Keratinocyte (primary cell): ENCODE data around the gene NFE2L3. TPM values are rescaled to one million over a fixed set of nuclear protein-coding genes. Genes with fewer than 3 reads are reported as not detected.

Source experiments
- DNase-seq: peaks from one replicate; pipeline ENCODE4 v3.0.0-alpha.2; 2011; ENCODE audit warnings: low read depth, missing footprints, low spot score
- FAIRE-seq: peaks from 2 replicates; lab custom pipeline; 2011; peaks lifted over from hg19 to GRCh38; lab: Jason Lieb, UNC
- H2AFZ ChIP-seq: 2 replicates; pipeline ENCODE4 v1.6.0; 2012; ENCODE audit warnings: low read length, control low read depth, inconsistent platforms; ENCODE audit not compliant: control insufficient read depth
- H3K27ac ChIP-seq: 2 replicates; pipeline ENCODE4 v1.5.1; 2011; ENCODE audit warnings: low read length; ENCODE audit not compliant: control insufficient read depth, insufficient read depth
- H3K27me3 ChIP-seq: 3 replicates; pipeline ENCODE4 v1.6.0; 2011; ENCODE audit warnings: low read length; ENCODE audit not compliant: control insufficient read depth, insufficient read depth; ENCODE audit errors: extremely low read depth
- H3K36me3 ChIP-seq, 2 experiments: 2 replicates in 1 of 2; 3 replicates in 1 of 2; pipeline ENCODE4 v1.5.1; 2011; ENCODE audit warnings: low read length in 2 of 2, mild to moderate bottlenecking in 1 of 2; ENCODE audit not compliant: control insufficient read depth in 2 of 2, insufficient read depth in 2 of 2; ENCODE audit errors: extremely low read depth in 1 of 2
- H3K4me1 ChIP-seq: 3 replicates; pipeline ENCODE4 v1.5.1; 2011; ENCODE audit warnings: low read length; ENCODE audit not compliant: control insufficient read depth, insufficient read depth; ENCODE audit errors: extremely low read depth
- H3K4me2 ChIP-seq: 3 replicates; pipeline ENCODE4 v1.6.0; 2011; ENCODE audit warnings: low read depth, low read length; ENCODE audit not compliant: control insufficient read depth, insufficient read depth; ENCODE audit errors: extremely low read depth
- H3K4me3 ChIP-seq, 3 experiments: fragments of 200-600 bp in 1 of 3; sonication (generic) in 1 of 3; 2 replicates in 2 of 3; 3 replicates in 1 of 3; pipeline ENCODE4 v1.5.1; 2011 to 2016; ENCODE audit warnings: low read length in 3 of 3, mild to moderate bottlenecking in 3 of 3, control low read depth in 2 of 3, inconsistent platforms in 1 of 3, low read depth in 1 of 3, mixed read lengths in 1 of 3, mixed run types in 1 of 3, moderate library complexity in 1 of 3; ENCODE audit not compliant: control insufficient read depth in 2 of 3, insufficient read depth in 2 of 3; ENCODE audit errors: extremely low read depth in 1 of 3
- H3K79me2 ChIP-seq: 2 replicates; pipeline ENCODE4 v1.6.0; 2012; ENCODE audit warnings: low read length; ENCODE audit not compliant: control insufficient read depth, insufficient read depth
- H3K9ac ChIP-seq: 3 replicates; pipeline ENCODE4 v1.6.0; 2011; ENCODE audit warnings: low read length; ENCODE audit not compliant: control insufficient read depth, insufficient read depth; ENCODE audit errors: extremely low read depth
- H3K9me1 ChIP-seq: 3 replicates; pipeline ENCODE4 v1.6.0; 2011; ENCODE audit warnings: low read length; ENCODE audit not compliant: control insufficient read depth, insufficient read depth; ENCODE audit errors: extremely low read depth
- H3K9me3 ChIP-seq: 2 replicates; pipeline ENCODE4 v1.5.1; 2012; ENCODE audit warnings: low read depth, low read length; ENCODE audit not compliant: control insufficient read depth
- H4K20me1 ChIP-seq: 3 replicates; pipeline ENCODE4 v1.6.0; 2011; ENCODE audit warnings: low read length; ENCODE audit not compliant: control insufficient read depth, insufficient read depth; ENCODE audit errors: extremely low read depth
- CTCF ChIP-seq, 3 experiments: IDR thresholded peaks in 1 of 3; conservative IDR thresholded peaks in 1 of 3; optimal IDR thresholded peaks in 1 of 3; 2 replicates in 2 of 3; 3 replicates in 1 of 3; pipeline versions ENCODE3 to v1.5.1; 2011; ENCODE audit warnings: low read length in 3 of 3, mild to moderate bottlenecking in 3 of 3, moderate library complexity in 2 of 3, control low read depth in 1 of 3, inconsistent platforms in 1 of 3; ENCODE audit not compliant: insufficient read depth in 2 of 3; ENCODE audit errors: extremely low read depth in 1 of 3
- EZH2 ChIP-seq: IDR thresholded peaks from one replicate; pipeline ENCODE4 v1.6.1; 2012; ENCODE audit warnings: inconsistent platforms, mild to moderate bottlenecking, low read length, moderate library complexity
- dilution Hi-C: fragments of 300-500 bp; cut with MboI; formaldehyde crosslinking; loops from one replicate; pipeline ENCODE4 v1.7.0; 2020; ENCODE audit warnings: low sequenced_read_pairs; ENCODE audit not compliant: extremely low pct_ligation_motif_present
- polyA plus RNA-seq, 5 experiments: library from polyadenylated mRNA; depleted of rRNA in 3 of 5; stranded (reverse) in 3 of 5; stranded (forward) in 1 of 5; unstranded in 1 of 5; fragments of >200 nt; gene quantifications; 1 replicate in 1 of 5; 2 replicates in 3 of 5; 3 replicates in 1 of 5; pipeline versions ENCODE4 v1.2.1 to v1.2.3, GENCODE V29; 2011 to 2012; ENCODE audit warnings: missing spikeins in 2 of 5, low read depth in 1 of 5, low replicate concordance in 1 of 5

The NFE2L3 gene
- polyA plus RNA-seq, 1 donor (not counting 4 experiments of a cell fraction or from before 2014, with no cell fraction given) = 17.8 TPM

- dilution Hi-C loops = no loop called here
- H3K27me3 ChIP-seq = no peaks in the 10 kb centered on the region
- H2AFZ ChIP-seq = no peak overlapping the region
- H4K20me1 ChIP-seq = no peaks in the 10 kb centered on the region
- DNase-seq = no peak
- no peaks in the 10 kb centered on the region for H3K9me3 ChIP-seq
- H3K4me3 ChIP-seq = no peak overlapping the region
- H3K4me2 ChIP-seq = no peak overlapping the region
- FAIRE-seq = no peak
- H3K9me1 ChIP-seq = no peaks in the 10 kb centered on the region
- H3K27ac ChIP-seq = no peak overlapping the region
- TF ChIP-seq CTCF (optimal IDR thresholded peaks at IDR 0.05 in 1 of 3, IDR thresholded peaks at IDR 0.05 in 1 of 3, conservative IDR thresholded peaks at IDR 0.05 in 1 of 3; ENCODE audit: extremely low read depth in 1 of 3, insufficient read depth in 2 of 3, low read length in 3 of 3) = no peak
- TF ChIP-seq EZH2 = no peak
- no peaks in the 10 kb centered on the region for H3K36me3 ChIP-seq
- H3K9ac ChIP-seq = no peak overlapping the region
- no peaks in the 10 kb centered on the region for H3K4me1 ChIP-seq
- peaks cover 4% of the 10 kb centered on the region for H3K79me2 ChIP-seq
Observed at GRCh38 chr7:26169271-26169670, 17.3 kb downstream of the NFE2L3 start.

GRCh38 chr7:26170663-26171062 lies 18.7 kb downstream of the NFE2L3 start:
- H3K4me3 ChIP-seq = no peak overlapping the region
- TF ChIP-seq CTCF (optimal IDR thresholded peaks at IDR 0.05 in 1 of 3, IDR thresholded peaks at IDR 0.05 in 1 of 3, conservative IDR thresholded peaks at IDR 0.05 in 1 of 3; ENCODE audit: extremely low read depth in 1 of 3, insufficient read depth in 2 of 3, low read length in 3 of 3) (no peak), EZH2 (no peak)
- H3K9me3 ChIP-seq = no peaks in the 10 kb centered on the region
- no peak overlapping the region for H3K4me2 ChIP-seq
- no peaks in the 10 kb centered on the region for H3K9me1 ChIP-seq
- H2AFZ ChIP-seq = no peak overlapping the region
- no peak overlapping the region for H3K9ac ChIP-seq
- H3K4me1 ChIP-seq = no peaks in the 10 kb centered on the region
- no peak overlapping the region for H3K27ac ChIP-seq
- DNase-seq = no peak
- peaks cover 4% of the 10 kb centered on the region for H3K79me2 ChIP-seq
- no peak for FAIRE-seq
- no peaks in the 10 kb centered on the region for H4K20me1 ChIP-seq
- no peaks in the 10 kb centered on the region for H3K36me3 ChIP-seq
- H3K27me3 ChIP-seq = no peaks in the 10 kb centered on the region
- dilution Hi-C loops = no loop called here
